H1 (cell line): ENCODE results near the gene TRIM29. TPM values are rescaled to one million over a fixed set of nuclear protein-coding genes. Genes with fewer than 3 reads are reported as not detected.

Experiments used
- CTCF ChIA-PET: fragments of 300-600 bp; sonication (Branson Sonifier 250); formaldehyde crosslinking; loops from one replicate; lab custom pipeline; 2021; ENCODE audit not compliant: partially characterized antibody; lab: Charles Lee
- POLR2A ChIA-PET: fragments of 300-600 bp; sonication (Branson Sonifier 250); formaldehyde crosslinking; loops from one replicate; lab custom pipeline; 2021; ENCODE audit warnings: inconsistent platforms; ENCODE audit not compliant: partially characterized antibody; lab: Charles Lee
- DNase-seq, 2 experiments: peaks; one replicate each; pipeline versions ENCODE4 v3.0.0 to v3.0.0-alpha.2; 2010 to 2022; ENCODE audit warnings: low spot score in 2 of 2, low read depth in 1 of 2, mixed read lengths in 1 of 2
- FAIRE-seq: peaks from 2 replicates; lab custom pipeline; 2011; peaks lifted over from hg19 to GRCh38; lab: Jason Lieb, UNC
- H2AFZ ChIP-seq: 2 replicates; pipeline ENCODE4 v1.8.1; 2012; ENCODE audit warnings: low read length, inconsistent platforms
- H2AK5ac ChIP-seq: 2 replicates; pipeline ENCODE4 v1.6.1; 2013; ENCODE audit warnings: low read depth, low read length
- H2BK120ac ChIP-seq: replicated peaks from 2 replicates; pipeline ENCODE3; 2013; ENCODE audit warnings: low read depth, low read length, inconsistent platforms
- H2BK12ac ChIP-seq: 2 replicates; pipeline ENCODE4 v1.6.1; 2013; ENCODE audit warnings: low read depth, low read length
- H2BK15ac ChIP-seq: 2 replicates; pipeline ENCODE4 v1.6.1; 2013; ENCODE audit warnings: low read length
- H2BK20ac ChIP-seq: 2 replicates; pipeline ENCODE4 v1.6.1; 2013; ENCODE audit warnings: low read length
- H2BK5ac ChIP-seq: 2 replicates; pipeline ENCODE4 v1.6.1; 2013; ENCODE audit warnings: low read depth, low read length
- H3K14ac ChIP-seq: 2 replicates; pipeline ENCODE4 v1.6.1; 2013; ENCODE audit warnings: inconsistent platforms; ENCODE audit not compliant: insufficient read length
- H3K18ac ChIP-seq: 2 replicates; pipeline ENCODE4 v1.6.1; 2013; ENCODE audit warnings: low read length; ENCODE audit errors: extremely low read depth
- H3K23ac ChIP-seq: 2 replicates; pipeline ENCODE4 v1.6.1; 2013; ENCODE audit warnings: inconsistent platforms; ENCODE audit not compliant: insufficient read length
- H3K23me2 ChIP-seq: 2 replicates; pipeline ENCODE4 v1.6.1; 2013; ENCODE audit warnings: low read depth, low read length
- H3K27ac ChIP-seq: 2 replicates; pipeline ENCODE4 v1.6.1; 2011; ENCODE audit warnings: low read depth, low read length, inconsistent platforms
- H3K27me3 ChIP-seq, 4 experiments: replicated peaks in 1 of 4; 1 replicate in 1 of 4; 2 replicates in 3 of 4; pipeline versions ENCODE4 v1.6.1 to v1.8.1; 2011 to 2013; ENCODE audit warnings: low read length in 3 of 4, mild to moderate bottlenecking in 3 of 4, inconsistent platforms in 2 of 4, mixed read lengths in 2 of 4, moderate library complexity in 1 of 4; ENCODE audit not compliant: control insufficient read depth in 3 of 4, insufficient read depth in 3 of 4; ENCODE audit errors: extremely low read depth in 1 of 4
- H3K36me3 ChIP-seq, 4 experiments: 2 replicates each; pipeline versions ENCODE4 v1.6.1 to v1.8.1; 2011 to 2013; ENCODE audit warnings: mild to moderate bottlenecking in 4 of 4, low read length in 3 of 4, moderate library complexity in 2 of 4, control low read depth in 1 of 4, inconsistent platforms in 1 of 4; ENCODE audit not compliant: insufficient read depth in 4 of 4, control insufficient read depth in 2 of 4
- H3K4ac ChIP-seq: replicated peaks from 2 replicates; pipeline ENCODE3; 2013; ENCODE audit warnings: low read length, low read depth, mixed read lengths, inconsistent platforms; ENCODE audit not compliant: insufficient read length
- H3K4me1 ChIP-seq, 4 experiments: replicated peaks in 1 of 4; 1 replicate in 1 of 4; 2 replicates in 3 of 4; pipeline versions ENCODE4 v1.6.1 to v1.8.1; 2011 to 2013; ENCODE audit warnings: low read length in 3 of 4, inconsistent platforms in 2 of 4, mixed read lengths in 1 of 4; ENCODE audit not compliant: insufficient read depth in 4 of 4, control insufficient read depth in 3 of 4
- H3K4me2 ChIP-seq, 2 experiments: 2 replicates each; pipeline versions ENCODE4 v1.6.1 to v1.8.1; 2011 to 2013; ENCODE audit warnings: low read depth in 2 of 2, low read length in 2 of 2, control low read depth in 1 of 2, inconsistent platforms in 1 of 2, mild to moderate bottlenecking in 1 of 2; ENCODE audit not compliant: insufficient read depth in 1 of 2
- H3K4me3 ChIP-seq, 4 experiments: fragments of 200-600, 300-600 bp in 1 of 4; sonication (generic), shearing (Covaris generic), sonication (Bioruptor Twin) in 1 of 4; 2 replicates each; pipeline versions ENCODE4 v1.5.1 to v1.8.1; 2011 to 2016; ENCODE audit warnings: low read length in 4 of 4, low read depth in 3 of 4, control low read depth in 2 of 4, inconsistent platforms in 2 of 4, mild to moderate bottlenecking in 2 of 4, mixed read lengths in 1 of 4, moderate library complexity in 1 of 4; ENCODE audit not compliant: insufficient read depth in 2 of 4; ENCODE audit errors: extremely low read depth in 1 of 4
- H3K56ac ChIP-seq: replicated peaks from 2 replicates; pipeline ENCODE3; 2013; ENCODE audit warnings: low read depth, mild to moderate bottlenecking, mixed read lengths, low read length, inconsistent platforms; ENCODE audit not compliant: insufficient read length
- H3K79me1 ChIP-seq: 2 replicates; pipeline ENCODE4 v1.6.1; 2013; ENCODE audit warnings: low read depth, low read length, control low read depth
- H3K79me2 ChIP-seq, 2 experiments: 2 replicates each; pipeline versions ENCODE4 v1.6.1 to v1.8.1; 2012 to 2013; ENCODE audit warnings: low read length in 2 of 2, mild to moderate bottlenecking in 2 of 2, inconsistent platforms in 1 of 2; ENCODE audit not compliant: insufficient read depth in 2 of 2, control insufficient read depth in 1 of 2
- H3K9ac ChIP-seq, 4 experiments: replicated peaks in 1 of 4; 1 replicate in 1 of 4; 2 replicates in 3 of 4; pipeline versions ENCODE4 v1.6.1 to v1.8.1; 2011 to 2013; ENCODE audit warnings: low read depth in 3 of 4, low read length in 3 of 4, control low read depth in 2 of 4, mild to moderate bottlenecking in 2 of 4, moderate library complexity in 2 of 4, inconsistent platforms in 1 of 4; ENCODE audit errors: extremely low read depth in 1 of 4
- H3K9me3 ChIP-seq, 2 experiments: 2 replicates each; pipeline versions ENCODE4 v1.6.1 to v1.8.1; 2012 to 2013; ENCODE audit warnings: mild to moderate bottlenecking in 2 of 2, moderate library complexity in 2 of 2, control low read depth in 1 of 2, inconsistent platforms in 1 of 2, low read depth in 1 of 2, low read length in 1 of 2, mixed read lengths in 1 of 2; ENCODE audit not compliant: insufficient read depth in 2 of 2
- H4K20me1 ChIP-seq, 2 experiments: replicated peaks in 1 of 2; 2 replicates each; pipeline versions ENCODE3 to v1.8.1; 2011 to 2013; ENCODE audit warnings: inconsistent platforms in 2 of 2, low read length in 2 of 2, mild to moderate bottlenecking in 1 of 2; ENCODE audit not compliant: insufficient read depth in 2 of 2, control insufficient read depth in 1 of 2
- H4K5ac ChIP-seq: 2 replicates; pipeline ENCODE4 v1.6.1; 2013; ENCODE audit warnings: low read length, low read depth, mixed read lengths, inconsistent platforms; ENCODE audit not compliant: insufficient read length
- H4K8ac ChIP-seq: 2 replicates; pipeline ENCODE4 v1.8.0; 2013; ENCODE audit warnings: mild to moderate bottlenecking, moderate library complexity, low read length, inconsistent platforms; ENCODE audit not compliant: insufficient read depth; ENCODE audit errors: extremely low read depth
- H4K91ac ChIP-seq: replicated peaks from 2 replicates; pipeline ENCODE3; 2013; ENCODE audit warnings: low read length, mixed read lengths, inconsistent platforms; ENCODE audit not compliant: insufficient read length
- ATF3 ChIP-seq: IDR thresholded peaks from 2 replicates; pipeline ENCODE4 v1.6.1; 2011; ENCODE audit warnings: low read depth, mild to moderate bottlenecking, low read length; ENCODE audit not compliant: insufficient read depth
- CBX8 ChIP-seq: fragments of 300-800, 300-1000 bp; sonication (generic); IDR thresholded peaks from 2 replicates; pipeline ENCODE4 v1.7.1; 2016; ENCODE audit warnings: low read depth, low read length, borderline replicate concordance
- CEBPB ChIP-seq: IDR thresholded peaks from 2 replicates; pipeline ENCODE4 v1.6.1; 2012; ENCODE audit warnings: low read depth, low read length
- E2F6 ChIP-seq: IDR thresholded peaks from 2 replicates; pipeline ENCODE4 v1.6.1; 2012; ENCODE audit warnings: inconsistent platforms
- EGR1 ChIP-seq: IDR thresholded peaks from 2 replicates; pipeline ENCODE4 v1.6.1; 2011; ENCODE audit warnings: low read depth, low read length, borderline replicate concordance
- FOSL1 ChIP-seq: IDR thresholded peaks from 2 replicates; pipeline ENCODE4 v1.6.1; 2011; ENCODE audit warnings: mild to moderate bottlenecking, low read depth, low read length, moderate library complexity; ENCODE audit not compliant: insufficient read depth
- HDAC6 ChIP-seq: IDR thresholded peaks from one replicate; pipeline ENCODE4 v1.7.1; 2012; ENCODE audit warnings: low read depth, mild to moderate bottlenecking, inconsistent platforms, low read length, moderate library complexity
- RNF2 ChIP-seq: fragments of 200-900, 300-1000 bp; sonication (generic); IDR thresholded peaks from 2 replicates; pipeline ENCODE4 v1.7.1; 2016; ENCODE audit warnings: borderline replicate concordance, low read depth, mild to moderate bottlenecking, antibody characterized with exemption, low read length; ENCODE audit not compliant: poor library complexity, severe bottlenecking; ENCODE audit errors: missing control alignments
- SRF ChIP-seq: IDR thresholded peaks from 2 replicates; pipeline ENCODE4 v1.6.1; 2011; ENCODE audit warnings: mild to moderate bottlenecking, low read depth, low read length, moderate library complexity
- TAF1 ChIP-seq: IDR thresholded peaks from 2 replicates; pipeline ENCODE4 v1.6.1; 2011; ENCODE audit warnings: mild to moderate bottlenecking, low read depth, low read length
- TAF7 ChIP-seq: optimal IDR thresholded peaks from 2 replicates; pipeline ENCODE3; 2011; ENCODE audit warnings: low read depth, mild to moderate bottlenecking, inconsistent platforms, low read length, moderate library complexity, borderline replicate concordance
- WGBS, 2 experiments: shearing (Covaris generic) in 1 of 2; methylation state at CpG; one replicate each; pipeline versions ENCODE4 v1.1.6 to v1.1.7; 2013 to 2015; ENCODE audit warnings: low lambda C conversion rate in 2 of 2, mixed read lengths in 2 of 2, inconsistent platforms in 1 of 2, low coverage in 1 of 2, missing lambda C conversion rate in 1 of 2; ENCODE audit not compliant: insufficient replicate concordance in 2 of 2, insufficient coverage in 1 of 2, insufficient read length in 1 of 2; ENCODE audit errors: extremely low coverage in 1 of 2, missing lambda C conversion rate in 1 of 2; 5-methylcytosine and 5-hydroxymethylcytosine counted together
- polyA plus RNA-seq, 7 experiments: library from polyadenylated mRNA; depleted of rRNA in 3 of 7; stranded (reverse) in 5 of 7; unstranded in 2 of 7; fragments of >200 nt in 5 of 7; fragments of 200-250 nt in 2 of 7; gene quantifications; 1 replicate in 5 of 7; 2 replicates in 1 of 7; 4 replicates in 1 of 7; pipeline versions ENCODE4 v1.2.1 to v1.2.3, GENCODE V29; 2011 to 2013; ENCODE audit warnings: missing spikeins in 2 of 7, mixed read lengths in 2 of 7
- total RNA-seq: library from RNA; stranded (reverse); fragmentation: NEBNext Ultra II Directional; extraction: Animal tissue kit (Norgen Biotek cat#: 25700); gene quantifications from 2 replicates; pipeline ENCODE4 v1.2.1, GENCODE V29; 2021

Gene TRIM29
- total and polyA plus RNA-seq, 2 of the 8 experiments (the other 6 are each of a cell fraction or from before 2014, with no cell fraction given), result 0.17 to 0.43 TPM

- Histone ChIP-seq H3K27me3 (peaks cover 26 to 67% (median 54%) of the 10 kb centered on the region in 4 experiments), H4K5ac (no peak overlapping the region), H3K4me2 (no peak overlapping the region; a peak in 1 of 4 replicates), H3K4me1 (peaks cover 0 to 15% (median 3%) of the 10 kb centered on the region in 4 experiments; a peak in 5 of 7 replicates), H2AFZ (no peak overlapping the region), H3K23me2 (peaks cover 5% of the 10 kb centered on the region; the same call in 1 of the 2 replicates), H3K79me2 (no peaks in the 10 kb centered on the region), H2BK15ac (no peak overlapping the region), H3K23ac (no peak overlapping the region), H3K27ac (no peak overlapping the region), H3K14ac (no peak overlapping the region), H2BK5ac (no peak overlapping the region), H3K4me3 (no peak overlapping the region), H2BK120ac (no peak overlapping the region), H2BK20ac (no peak overlapping the region), H3K56ac (no peak overlapping the region), H3K4ac (no peak overlapping the region), H3K18ac (no peak overlapping the region), H4K8ac (no peak overlapping the region), H3K9me3 (no peaks in the 10 kb centered on the region), H4K91ac (no peak overlapping the region), H3K36me3 (no peaks in the 10 kb centered on the region), H2AK5ac (no peak overlapping the region), H3K9ac (no peak overlapping the region), H3K79me1 (no peaks in the 10 kb centered on the region), H2BK12ac (no peak overlapping the region), H4K20me1 (peaks cover 0 to 3% of the 10 kb centered on the region in 2 experiments)
- ChIA-PET POLR2A (interaction anchor here (1.1 kb wide), 1 partner anchor 22 kb away, joined by 6 read pairs; no protein-coding TSS in a partner anchor), CTCF (interaction anchor here (1.1 to 10.5 kb wide), 17 partner anchors 9 to 432 kb away, joined by 3 to 394 read pairs (median 4); partner anchors contain the start of gene OAF)
- no peak for TF ChIP-seq FOSL1
- no peak for TF ChIP-seq E2F6
- TF ChIP-seq TAF7, result no peak
- no peak for TF ChIP-seq RNF2
- no peak for TF ChIP-seq HDAC6
- TF ChIP-seq ATF3, result no peak
- TF ChIP-seq CBX8, result no peak
- TF ChIP-seq SRF, result no peak
- TF ChIP-seq EGR1, result no peak
- TF ChIP-seq CEBPB, result no peak
- TF ChIP-seq TAF1, result no peak
- no peak for FAIRE-seq
- peak in 1 of 2 experiments; percentile 37 for DNase-seq
- 89% methylated on average over 11 of the region's 11 CpGs; no CpG with 5 or more reads in 1 of the 2 experiments for WGBS, 2 experiments
Measured at GRCh38 chr11:120167659-120168058, 29.7 kb upstream of the TRIM29 start.
